NT2/D1 (cell line): ENCODE data around the gene ADGRF4.

Source experiments
- DNase-seq: peaks from one replicate; pipeline ENCODE4 v3.0.0-alpha.2; 2011; ENCODE audit warnings: low read depth, low spot score
- H3K27me3 ChIP-seq: 2 replicates; pipeline ENCODE4 v1.6.0; 2011; ENCODE audit warnings: mild to moderate bottlenecking; ENCODE audit not compliant: insufficient read length, insufficient read depth
- H3K36me3 ChIP-seq: 2 replicates; pipeline ENCODE4 v1.6.1; 2011; ENCODE audit warnings: mild to moderate bottlenecking, low read length, mixed read lengths; ENCODE audit not compliant: insufficient read depth, insufficient read length
- H3K4me1 ChIP-seq: 2 replicates; pipeline ENCODE4 v1.5.1; 2011; ENCODE audit not compliant: insufficient read depth, insufficient read length
- H3K4me3 ChIP-seq: 2 replicates; pipeline ENCODE4 v1.5.1; 2011; ENCODE audit warnings: low read depth; ENCODE audit not compliant: insufficient read length
- H3K9ac ChIP-seq: 2 replicates; pipeline ENCODE4 v1.6.0; 2011; ENCODE audit warnings: low read depth; ENCODE audit not compliant: insufficient read length
- H3K9me3 ChIP-seq: 2 replicates; pipeline ENCODE4 v1.5.1; 2011; ENCODE audit warnings: mild to moderate bottlenecking, low read length; ENCODE audit not compliant: insufficient read depth
- SUZ12 ChIP-seq: IDR thresholded peaks from 2 replicates; pipeline ENCODE4 v1.6.1; 2011; ENCODE audit not compliant: insufficient read length, insufficient read depth; ENCODE audit errors: extremely low read depth
- YY1 ChIP-seq: IDR thresholded peaks from 2 replicates; pipeline ENCODE4 v1.6.1; 2011; ENCODE audit not compliant: insufficient read length, insufficient read depth
- ZNF274 ChIP-seq: IDR thresholded peaks from 2 replicates; pipeline ENCODE4 v1.6.1; 2011; ENCODE audit warnings: mild to moderate bottlenecking, low read depth, low read length

The ADGRF4 gene

GRCh38 chr6:47663462-47664216, 34.7 kb upstream of the ADGRF4 start:
- DNase-seq, result no peak
- no peaks in the 10 kb centered on the region for H3K9me3 ChIP-seq
- H3K36me3 ChIP-seq, result no peaks in the 10 kb centered on the region
- no peaks in the 10 kb centered on the region for H3K27me3 ChIP-seq
- H3K9ac ChIP-seq, result no peak overlapping the region
- TF ChIP-seq YY1 (no peak), SUZ12 (no peak), ZNF274 (no peak)
- H3K4me3 ChIP-seq, result no peak overlapping the region
- no peaks in the 10 kb centered on the region for H3K4me1 ChIP-seq

DNA sequence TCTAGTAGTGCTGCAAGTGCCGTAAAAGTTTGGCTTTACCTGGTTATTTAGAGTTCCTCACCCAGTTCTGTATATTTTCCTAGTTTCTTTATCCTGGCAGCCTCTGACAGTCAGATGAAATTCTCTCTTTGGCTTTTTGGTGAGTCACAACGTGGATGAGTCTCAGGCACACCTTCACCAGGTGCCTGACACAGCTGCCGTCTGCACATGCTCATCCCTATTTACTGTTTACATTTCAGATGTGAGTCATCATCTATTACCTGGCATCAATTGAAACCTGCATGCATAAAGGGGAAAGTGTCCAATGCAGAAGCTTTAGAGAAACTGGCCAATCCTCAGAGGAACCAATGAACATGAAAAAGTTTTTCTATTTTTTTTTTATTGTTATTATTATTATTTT, 33.3 kb upstream of the ADGRF4 start:
- TF ChIP-seq ZNF274 (no peak), SUZ12 (no peak), YY1 (no peak)
- DNase-seq, result no peak
- no peak overlapping the region for H3K9ac ChIP-seq

GRCh38 chr6:47669684-47670513, 28.5 kb upstream of the ADGRF4 start:
- H3K9ac ChIP-seq, result no peak overlapping the region

More for the DNA sequence above, 33.3 kb upstream of the ADGRF4 start:
- Histone ChIP-seq H3K27me3 (no peaks in the 10 kb centered on the region), H3K9me3 (no peaks in the 10 kb centered on the region), H3K36me3 (no peaks in the 10 kb centered on the region), H3K4me1 (peaks cover under 1% of the 10 kb centered on the region), H3K4me3 (no peak overlapping the region)

GRCh38 chr6:47670851-47671250, 27.5 kb upstream of the ADGRF4 start:
- H3K36me3 ChIP-seq, result no peaks in the 10 kb centered on the region
- no peaks in the 10 kb centered on the region for H3K9me3 ChIP-seq
- TF ChIP-seq YY1 (no peak), SUZ12 (no peak), ZNF274 (no peak)
- H3K27me3 ChIP-seq, result no peaks in the 10 kb centered on the region
- H3K9ac ChIP-seq, result no peak overlapping the region
- H3K4me3 ChIP-seq, result no peak overlapping the region
- no peak for DNase-seq
- H3K4me1 ChIP-seq, result peaks cover 4% of the 10 kb centered on the region

More at GRCh38 chr6:47669684-47670513, 28.5 kb upstream of the ADGRF4 start:
- no peaks in the 10 kb centered on the region for H3K9me3 ChIP-seq
- peaks cover 4% of the 10 kb centered on the region for H3K4me1 ChIP-seq
- H3K36me3 ChIP-seq, result no peaks in the 10 kb centered on the region
- DNase-seq, result no peak
- H3K4me3 ChIP-seq, result no peak overlapping the region
- H3K27me3 ChIP-seq, result no peaks in the 10 kb centered on the region
- no peak for TF ChIP-seq YY1
- no peak for TF ChIP-seq SUZ12
- TF ChIP-seq ZNF274, result no peak

DNA sequence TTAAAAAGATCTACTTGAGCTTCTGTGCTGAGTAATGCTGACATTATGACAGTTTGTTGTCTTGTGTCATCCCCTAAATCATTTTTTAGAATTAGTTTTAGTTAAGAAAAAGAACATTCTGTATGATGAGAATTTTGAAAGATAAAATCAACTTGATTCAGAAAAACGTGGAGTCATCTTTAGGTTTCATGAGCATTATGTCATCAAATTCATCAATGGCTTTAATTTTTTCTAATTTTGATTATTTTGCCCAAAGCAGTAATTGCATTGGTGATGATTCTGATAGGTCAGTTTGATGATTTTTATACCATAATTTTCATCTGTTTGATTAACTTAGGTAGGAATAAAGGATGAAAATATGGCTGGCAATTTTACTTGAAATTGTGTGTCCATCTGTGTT, 26.6 kb upstream of the ADGRF4 start:
- Histone ChIP-seq H3K9me3 (no peaks in the 10 kb centered on the region), H3K27me3 (no peaks in the 10 kb centered on the region), H3K9ac (no peak overlapping the region), H3K4me1 (peaks cover 4% of the 10 kb centered on the region), H3K4me3 (no peak overlapping the region), H3K36me3 (no peaks in the 10 kb centered on the region)
- DNase-seq, result no peak
- TF ChIP-seq ZNF274 (no peak), SUZ12 (no peak), YY1 (no peak)

- peaks cover 4% of the 10 kb centered on the region for H3K4me1 ChIP-seq
- no peak for DNase-seq
- TF ChIP-seq SUZ12, result no peak
- TF ChIP-seq ZNF274, result no peak
- TF ChIP-seq YY1, result no peak
- H3K4me3 ChIP-seq, result no peak overlapping the region
- H3K9me3 ChIP-seq, result no peaks in the 10 kb centered on the region
- H3K9ac ChIP-seq, result no peak overlapping the region
- H3K27me3 ChIP-seq, result no peaks in the 10 kb centered on the region
- H3K36me3 ChIP-seq, result no peaks in the 10 kb centered on the region
These were observed 25.6 kb upstream of the ADGRF4 start for GRCh38 chr6:47672816-47673215.

GRCh38 chr6:47674673-47675072, 23.7 kb upstream of the ADGRF4 start:
- Histone ChIP-seq H3K4me3 (no peak overlapping the region), H3K4me1 (peaks cover 4% of the 10 kb centered on the region), H3K9me3 (no peaks in the 10 kb centered on the region), H3K9ac (no peak overlapping the region), H3K36me3 (no peaks in the 10 kb centered on the region), H3K27me3 (no peaks in the 10 kb centered on the region)
- no peak for DNase-seq
- no peak for TF ChIP-seq SUZ12
- TF ChIP-seq YY1, result no peak
- TF ChIP-seq ZNF274, result no peak
